Upper lobe of left lung (tissue), 6 donors: ENCODE results near the gene FAM81A. TPM values are rescaled to one million over a fixed set of nuclear protein-coding genes. Genes with fewer than 3 reads are reported as not detected.

Source experiments
- ATAC-seq, 2 donors: fragments of 200-7000 bp; cut with Tn5 transposase; one replicate each; pipeline ENCODE4 v1.9.1; 2022; ENCODE audit warnings: mild to moderate bottlenecking in 2 of 2, moderate library complexity in 2 of 2; ENCODE audit not compliant: low FRiP score in 2 of 2
- DNase-seq, 2 donors: peaks; one replicate each; pipeline ENCODE4 v3.0.0-alpha.2; 2019 to 2020
- H3K27ac ChIP-seq, 4 donors: fragments of 200-600 bp; sonication (generic); one replicate each; pipeline ENCODE4 v1.5.1; 2016 to 2019
- H3K27me3 ChIP-seq, 4 donors: fragments of 200-600 bp; sonication (generic); one replicate each; pipeline ENCODE4 v1.5.1; 2017 to 2019
- H3K36me3 ChIP-seq, 4 donors: fragments of 200-600 bp; sonication (generic); one replicate each; pipeline ENCODE4 v1.5.1; 2016 to 2019
- H3K4me1 ChIP-seq, 4 donors: fragments of 200-600 bp; sonication (generic); one replicate each; pipeline ENCODE4 v1.5.1; 2018 to 2019
- H3K4me3 ChIP-seq, 4 donors: fragments of 200-600 bp; sonication (generic); one replicate each; pipeline ENCODE4 v1.5.1; 2017 to 2019; ENCODE audit warnings: mild to moderate bottlenecking in 2 of 4, moderate library complexity in 1 of 4
- H3K9me3 ChIP-seq, 4 donors: fragments of 200-600 bp; sonication (generic); one replicate each; pipeline ENCODE4 v1.5.1; 2018 to 2019
- EP300 ChIP-seq, 4 donors: sonication (generic); formaldehyde crosslinking; IDR thresholded peaks; one replicate each; pipeline ENCODE4 v1.5.1; 2017; ENCODE audit warnings: antibody characterized with exemption in 4 of 4, control low read depth in 2 of 4
- POLR2A ChIP-seq, 4 donors: fragments of 450-650 bp; IDR thresholded peaks; one replicate each; pipeline ENCODE4 v1.5.1; 2016 to 2017; ENCODE audit warnings: antibody characterized with exemption in 4 of 4, mild to moderate bottlenecking in 2 of 4
- POLR2AphosphoS5 ChIP-seq, 2 donors: sonication (generic); formaldehyde crosslinking; IDR thresholded peaks; one replicate each; pipeline ENCODE4 v1.5.1; 2017; ENCODE audit warnings: antibody characterized with exemption in 2 of 2
- WGBS, 2 donors: methylation state at CpG; one replicate each; pipeline ENCODE4 v1.1.5; 2017 to 2018; 5-methylcytosine and 5-hydroxymethylcytosine counted together
- total RNA-seq, 6 donors: library from RNA; depleted of rRNA in 4 of 6; stranded (reverse); fragments of >200 nt in 4 of 6; gene quantifications; one replicate each; pipeline versions ENCODE4 v1.1.0 to v1.2.1, GENCODE V29; 2016 to 2021
- TF ChIP-seq, protein P1 (sequence below), 6 experiments: fragments of 450-650 bp in 4 of 6; fragments of 200-600 bp in 2 of 6; sonication (generic) in 2 of 6; IDR thresholded peaks; one replicate each; pipeline ENCODE4 v1.5.1; 2016 to 2019; ENCODE audit warnings: antibody characterized with exemption in 6 of 6
- donor health status: DM: no; HTN: no; CAD: no; lungs with moderate emphysema.
- donor health status: DM: no; HTN: yes; CAD: no; lungs with severe emphysema.

FAM81A gene
- total RNA-seq, 6 donors from 2014 or later = 0.11 to 10.8 (median 0.80) TPM; not detected in 1

GRCh38 chr15:59550530-59550929 lies 112.5 kb downstream of the FAM81A start:
- H3K27me3 ChIP-seq = no peaks in the 10 kb centered on the region
- WGBS, 2 donors = 7 to 28% methylated on average over 1 of the region's 1 CpG
- peak in 1 of 2 donors; percentile 61 for ATAC-seq
- no peak overlapping the region for H3K4me3 ChIP-seq
- DNase-seq = no peak
- TF ChIP-seq POLR2A (IDR thresholded peaks at IDR 0.05) (no peak), POLR2AphosphoS5 (IDR thresholded peaks at IDR 0.05) (no peak), EP300 (IDR thresholded peaks at IDR 0.05) (no peak)
- TF ChIP-seq, protein P1, sequence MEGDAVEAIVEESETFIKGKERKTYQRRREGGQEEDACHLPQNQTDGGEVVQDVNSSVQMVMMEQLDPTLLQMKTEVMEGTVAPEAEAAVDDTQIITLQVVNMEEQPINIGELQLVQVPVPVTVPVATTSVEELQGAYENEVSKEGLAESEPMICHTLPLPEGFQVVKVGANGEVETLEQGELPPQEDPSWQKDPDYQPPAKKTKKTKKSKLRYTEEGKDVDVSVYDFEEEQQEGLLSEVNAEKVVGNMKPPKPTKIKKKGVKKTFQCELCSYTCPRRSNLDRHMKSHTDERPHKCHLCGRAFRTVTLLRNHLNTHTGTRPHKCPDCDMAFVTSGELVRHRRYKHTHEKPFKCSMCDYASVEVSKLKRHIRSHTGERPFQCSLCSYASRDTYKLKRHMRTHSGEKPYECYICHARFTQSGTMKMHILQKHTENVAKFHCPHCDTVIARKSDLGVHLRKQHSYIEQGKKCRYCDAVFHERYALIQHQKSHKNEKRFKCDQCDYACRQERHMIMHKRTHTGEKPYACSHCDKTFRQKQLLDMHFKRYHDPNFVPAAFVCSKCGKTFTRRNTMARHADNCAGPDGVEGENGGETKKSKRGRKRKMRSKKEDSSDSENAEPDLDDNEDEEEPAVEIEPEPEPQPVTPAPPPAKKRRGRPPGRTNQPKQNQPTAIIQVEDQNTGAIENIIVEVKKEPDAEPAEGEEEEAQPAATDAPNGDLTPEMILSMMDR (IDR thresholded peaks at IDR 0.05) = no peak
- H3K27ac ChIP-seq = no peak overlapping the region
- H3K9me3 ChIP-seq = no peaks in the 10 kb centered on the region
- no peaks in the 10 kb centered on the region for H3K36me3 ChIP-seq
- no peaks in the 10 kb centered on the region for H3K4me1 ChIP-seq

DNA sequence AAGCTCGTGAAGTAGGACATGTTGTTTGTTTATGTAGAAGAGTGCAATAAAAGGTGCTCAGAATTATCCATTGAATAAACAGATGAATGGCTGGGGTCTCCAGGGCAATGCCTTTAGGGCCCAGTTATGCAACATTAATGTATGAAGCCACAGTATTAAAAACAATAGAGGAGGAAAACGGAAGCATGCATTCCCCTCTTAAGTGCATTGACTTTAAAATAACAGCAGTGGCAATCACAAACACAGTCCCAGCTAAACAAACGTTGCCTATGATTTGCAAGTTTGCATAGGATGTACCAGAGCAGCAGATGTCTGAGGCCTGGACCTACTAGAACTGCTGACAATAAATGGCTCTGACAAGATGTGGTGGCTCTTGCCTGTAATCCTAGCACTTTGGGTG lies 113.0 kb downstream of the FAM81A start:
- H3K27me3 ChIP-seq = no peaks in the 10 kb centered on the region
- H3K36me3 ChIP-seq = no peaks in the 10 kb centered on the region
- H3K4me3 ChIP-seq = no peak overlapping the region
- no peak overlapping the region for H3K27ac ChIP-seq
- H3K4me1 ChIP-seq = no peaks in the 10 kb centered on the region
- DNase-seq = no peak
- no peak for ATAC-seq
- no peak for TF ChIP-seq EP300 (IDR thresholded peaks at IDR 0.05)
- no peak for TF ChIP-seq POLR2AphosphoS5 (IDR thresholded peaks at IDR 0.05)
- TF ChIP-seq, protein P1 (IDR thresholded peaks at IDR 0.05) = no peak
- TF ChIP-seq POLR2A (IDR thresholded peaks at IDR 0.05) = no peak
- H3K9me3 ChIP-seq = no peaks in the 10 kb centered on the region
- 32 to 52% methylated on average over 3 of the region's 3 CpGs for WGBS, 2 donors

DNA sequence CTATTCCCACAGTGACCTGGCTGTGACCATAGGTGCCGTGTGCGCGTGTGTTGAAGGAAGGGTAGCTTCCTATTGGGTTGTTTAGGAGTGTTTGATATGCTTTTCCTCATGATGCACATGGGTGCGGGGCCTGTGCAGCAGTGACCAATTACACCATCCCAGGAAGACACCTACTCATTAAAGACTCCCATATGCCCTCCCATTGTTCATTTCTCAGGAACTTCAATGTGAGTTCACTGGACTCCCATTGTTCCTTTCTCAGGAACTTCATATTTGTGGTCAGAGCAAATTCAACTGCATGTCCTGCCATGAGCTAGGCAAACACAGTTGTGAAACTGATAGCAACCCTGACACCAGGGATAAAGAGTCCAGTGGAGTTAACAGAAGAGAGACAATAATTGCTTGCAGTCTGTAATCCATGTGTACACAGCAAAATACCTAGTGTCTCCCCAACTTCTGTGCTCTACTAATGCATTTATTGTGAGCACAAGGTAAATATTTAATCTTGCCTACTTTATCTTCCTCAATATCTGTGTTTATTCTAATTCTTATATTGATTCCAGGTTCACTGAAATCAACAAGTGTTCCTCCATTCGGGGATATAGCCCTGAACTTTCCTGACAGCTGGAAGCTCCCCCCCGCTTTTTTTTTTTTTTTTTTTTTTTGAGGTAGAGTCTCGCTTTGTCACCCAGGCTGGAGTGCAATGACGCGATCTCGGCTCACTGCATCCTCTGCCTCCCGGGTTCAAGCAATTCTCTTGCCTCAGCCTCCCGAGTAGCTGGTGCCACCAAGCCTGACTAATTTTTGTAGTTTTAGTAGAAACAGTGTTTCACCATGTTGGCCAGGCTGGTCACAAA lies 116.1 kb downstream of the FAM81A start:
- Histone ChIP-seq H3K9me3 (no peaks in the 10 kb centered on the region), H3K4me3 (no peak overlapping the region), H3K4me1 (no peaks in the 10 kb centered on the region), H3K27me3 (no peaks in the 10 kb centered on the region), H3K27ac (no peak overlapping the region), H3K36me3 (no peaks in the 10 kb centered on the region)
- ATAC-seq (no peak), DNase-seq (no peak)
- TF ChIP-seq, protein P1 (IDR thresholded peaks at IDR 0.05) = no peak
- TF ChIP-seq POLR2A (IDR thresholded peaks at IDR 0.05) (no peak), EP300 (IDR thresholded peaks at IDR 0.05) (no peak), POLR2AphosphoS5 (IDR thresholded peaks at IDR 0.05) (no peak)
- WGBS, 2 donors = 89% methylated on average over 12 of the region's 12 CpGs

GRCh38 chr15:59555696-59556095 lies 117.7 kb downstream of the FAM81A start:
- Histone ChIP-seq H3K9me3 (no peaks in the 10 kb centered on the region), H3K4me1 (no peaks in the 10 kb centered on the region), H3K4me3 (no peak overlapping the region), H3K27ac (no peak overlapping the region), H3K36me3 (no peaks in the 10 kb centered on the region), H3K27me3 (no peaks in the 10 kb centered on the region)
- ATAC-seq = no peak
- no peak for DNase-seq
- TF ChIP-seq, protein P1 (IDR thresholded peaks at IDR 0.05) = no peak
- TF ChIP-seq POLR2AphosphoS5 (IDR thresholded peaks at IDR 0.05) = no peak
- TF ChIP-seq EP300 (IDR thresholded peaks at IDR 0.05) = no peak
- TF ChIP-seq POLR2A (IDR thresholded peaks at IDR 0.05) = no peak
- WGBS, 2 donors = 86 to 89% methylated on average over 4 of the region's 4 CpGs

DNA sequence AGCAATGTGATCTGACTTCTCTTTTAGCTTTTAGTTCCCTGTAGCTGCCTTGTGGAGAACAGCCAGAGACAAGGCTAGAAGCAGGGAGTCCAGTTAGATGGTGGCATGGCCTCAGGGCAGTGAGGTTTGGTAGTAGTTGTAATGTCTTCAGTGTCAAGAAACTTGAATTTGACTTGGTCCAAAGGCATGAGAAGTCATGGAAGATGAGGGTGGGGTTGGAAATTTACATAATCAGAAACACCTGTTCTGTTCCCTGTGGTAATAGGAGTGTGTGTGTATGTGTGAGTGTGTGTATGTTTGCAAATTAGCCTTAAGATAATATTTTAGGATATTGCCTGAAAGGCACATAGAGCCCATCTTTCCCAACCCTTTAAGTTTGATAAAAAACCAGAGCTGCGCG lies 118.4 kb downstream of the FAM81A start:
- ATAC-seq (no peak), DNase-seq (no peak)
- no peak overlapping the region for H3K4me3 ChIP-seq
- H3K9me3 ChIP-seq = no peaks in the 10 kb centered on the region
- H3K27ac ChIP-seq = no peak overlapping the region
- WGBS, 2 donors = 96 to 100% methylated on average over 2 of the region's 2 CpGs
- TF ChIP-seq POLR2AphosphoS5 (IDR thresholded peaks at IDR 0.05) = no peak
- H3K36me3 ChIP-seq = no peaks in the 10 kb centered on the region
- H3K27me3 ChIP-seq = no peaks in the 10 kb centered on the region
- H3K4me1 ChIP-seq = no peaks in the 10 kb centered on the region
